K562 (cell line): ENCODE measurements around the gene PHACTR2. TPM values are rescaled to one million over a fixed set of nuclear protein-coding genes. Genes with fewer than 3 reads are reported as not detected.
A peak's percentile ranks its signal among the peaks of the same experiment; 100 is the strongest.

Source experiments
- ATAC-seq: fragments of 200-7000 bp; cut with Tn5 transposase; 3 replicates; pipeline ENCODE4 v1.9.1; 2020; ENCODE audit warnings: moderate library complexity
- BruUV-seq: library from RNA; stranded (reverse); fragments of 400-500 nt; replicated peaks from 2 replicates; lab custom pipeline; 2021; lab: Mats Ljungman, UMichigan
- CTCF ChIA-PET: fragments of 300-600 bp; formaldehyde crosslinking; extraction: SDS; loops from one replicate; lab custom pipeline; 2021; ENCODE audit warnings: low intra/inter-chr PET ratio; lab: Yijun Ruan, JAX
- POLR2A ChIA-PET: fragments of 300-600, 350-650 bp; sonication (Branson Sonifier 250); formaldehyde crosslinking; extraction: SDS; loops from one replicate; lab custom pipeline; 2021; ENCODE audit warnings: antibody characterized with exemption, inconsistent platforms; lab: Yijun Ruan, JAX
- DNase-seq, 4 experiments: peaks; one replicate each; pipeline versions ENCODE4 v3.0.0 to v3.0.0-alpha.2; 2011 to 2018; ENCODE audit warnings: low spot score in 3 of 4, mixed read lengths in 3 of 4; ENCODE audit errors: extremely low read depth in 1 of 4
- FAIRE-seq: peaks from 2 replicates; lab custom pipeline; 2011; peaks lifted over from hg19 to GRCh38; lab: Jason Lieb, UNC
- H2AFZ ChIP-seq: 2 replicates; pipeline ENCODE4 v1.6.0; 2011; ENCODE audit warnings: low read depth, low read length, control low read depth, inconsistent platforms
- H3K27ac ChIP-seq: fragments of 200-600 bp; 3 replicates; pipeline ENCODE4 v1.8.0; 2011; ENCODE audit warnings: low read depth, mild to moderate bottlenecking, control low read depth, inconsistent platforms, low read length, moderate library complexity, mixed read lengths; ENCODE audit errors: extremely low read depth
- H3K27me3 ChIP-seq, 2 experiments: fragments of 300-600 bp in 1 of 2; 2 replicates in 1 of 2; 3 replicates in 1 of 2; pipeline versions ENCODE4 v1.6.0 to v1.8.0; 2011; ENCODE audit warnings: inconsistent platforms in 2 of 2, low read length in 2 of 2, mild to moderate bottlenecking in 1 of 2, mixed read lengths in 1 of 2, moderate library complexity in 1 of 2; ENCODE audit not compliant: control insufficient read depth in 2 of 2, insufficient read depth in 2 of 2
- H3K36me3 ChIP-seq: fragments of 300-600 bp; 3 replicates; pipeline ENCODE4 v1.8.0; 2011; ENCODE audit warnings: mild to moderate bottlenecking, low read length, inconsistent platforms; ENCODE audit not compliant: control insufficient read depth, insufficient read depth
- H3K4me1 ChIP-seq, 2 experiments: fragments of 200-600 bp in 1 of 2; replicated peaks in 1 of 2; 2 replicates in 1 of 2; 3 replicates in 1 of 2; pipeline versions ENCODE4 v1.5.1 to v1.8.0; 2011; ENCODE audit warnings: inconsistent platforms in 2 of 2, low read length in 2 of 2, mild to moderate bottlenecking in 1 of 2, mixed read lengths in 1 of 2, moderate library complexity in 1 of 2; ENCODE audit not compliant: control insufficient read depth in 2 of 2, insufficient read depth in 2 of 2
- H3K4me2 ChIP-seq: 2 replicates; pipeline ENCODE4 v1.6.1; 2011; ENCODE audit warnings: low read length, control low read depth, inconsistent platforms, mixed read lengths; ENCODE audit not compliant: insufficient read depth
- H3K4me3 ChIP-seq: fragments of 200-600 bp; sonication (generic), shearing (Covaris generic); 2 replicates; pipeline ENCODE4 v1.5.1; 2016; ENCODE audit warnings: control low read depth, inconsistent platforms
- H3K79me2 ChIP-seq: fragments of 200-600 bp; 3 replicates; pipeline ENCODE4 v1.8.0; 2011; ENCODE audit warnings: low read length, inconsistent platforms; ENCODE audit not compliant: control insufficient read depth, insufficient read depth
- H3K9ac ChIP-seq, 2 experiments: 2 replicates each; pipeline versions ENCODE4 v1.6.0 to v1.6.1; 2011; ENCODE audit warnings: low read depth in 2 of 2, low read length in 2 of 2, control low read depth in 1 of 2, inconsistent platforms in 1 of 2, mild to moderate bottlenecking in 1 of 2, mixed read lengths in 1 of 2; ENCODE audit not compliant: insufficient read depth in 1 of 2
- H3K9me1 ChIP-seq: one replicate; pipeline ENCODE4 v1.6.0; 2011; ENCODE audit warnings: inconsistent platforms, mild to moderate bottlenecking, low read length, moderate library complexity; ENCODE audit not compliant: control insufficient read depth, insufficient read depth
- H3K9me3 ChIP-seq: replicated peaks from 2 replicates; pipeline ENCODE4 v1.5.1; 2011; ENCODE audit warnings: low read depth, low read length, inconsistent platforms; ENCODE audit not compliant: control insufficient read depth, insufficient read depth
- H4K20me1 ChIP-seq: replicated peaks from 2 replicates; pipeline ENCODE4 v1.6.1; 2011; ENCODE audit warnings: low read length, inconsistent platforms, mixed read lengths; ENCODE audit not compliant: control insufficient read depth, insufficient read depth
- C11orf30 ChIP-seq: fragments of 450-650 bp; IDR thresholded peaks from 2 replicates; pipeline ENCODE4 v1.6.1; 2016; ENCODE audit warnings: low read depth, mild to moderate bottlenecking
- GATA2 ChIP-seq: sonication (generic); formaldehyde crosslinking; IDR thresholded peaks from 2 replicates; pipeline ENCODE4 v1.4.0; 2020; ENCODE audit warnings: mild to moderate bottlenecking, missing genetic modification reagents
- KDM1A ChIP-seq, 2 experiments: fragments of 450-650 bp; IDR thresholded peaks; 2 replicates each; pipeline ENCODE4 v1.6.1; 2016; ENCODE audit warnings: mild to moderate bottlenecking in 2 of 2
- ZEB2 ChIP-seq: fragments of 450-650 bp; IDR thresholded peaks from 2 replicates; pipeline ENCODE4 v1.6.1; 2016
- ZNF133 ChIP-seq: fragments of 250-450 bp; sonication (Bioruptor Pico); IDR thresholded peaks from 2 replicates; pipeline ENCODE4 v1.4.0; 2020; ENCODE audit warnings: mild to moderate bottlenecking
- WGBS: fragments of 100-300 bp; shearing (Covaris generic); methylation state at CpG from one replicate; pipeline ENCODE4 v1.1.6; 2016; ENCODE audit warnings: low coverage, mixed read lengths; ENCODE audit not compliant: insufficient coverage; ENCODE audit errors: missing lambda C conversion rate; 5-methylcytosine and 5-hydroxymethylcytosine counted together
- in situ Hi-C: fragments of 300-500 bp; cut with MboI; formaldehyde crosslinking; loops from 4 replicates; pipeline ENCODE4 v1.15.0; 2018; ENCODE audit warnings: inconsistent platforms, mixed read lengths
- intact Hi-C: fragments of 100-400 bp; cut with micrococcal nuclease; formaldehyde crosslinking; loops from 2 replicates; pipeline ENCODE4 v1.14.2; 2022
- polyA plus RNA-seq, 8 experiments: library from polyadenylated mRNA; depleted of rRNA in 4 of 8; stranded (reverse) in 5 of 8; unstranded in 3 of 8; fragments of >200 nt; fragmentation: Nextera tagmentation in 2 of 8; fragmentation: Illumina TruSeq in 1 of 8; extraction: Ambion mirVana in 2 of 8; extraction: Trizol in 1 of 8; gene quantifications; 2 replicates each; pipeline versions ENCODE4 v1.2.1 to v1.2.3, GENCODE V29; 2011 to 2014; ENCODE audit warnings: inconsistent platforms in 1 of 8, missing spikeins in 1 of 8
- total RNA-seq, 7 experiments: library from RNA; depleted of rRNA in 6 of 7; stranded (reverse); fragments of >200 nt in 6 of 7; fragmentation: Illumina TruSeq in 2 of 7; extraction: Trizol in 2 of 7; gene quantifications; 2 replicates each; pipeline versions ENCODE4 v1.2.1 to v1.2.3, GENCODE V29; 2011 to 2021; ENCODE audit warnings: low replicate concordance in 1 of 7
- TF ChIP-seq, protein P1 (sequence below): fragments of 200-600 bp; sonication (generic); IDR thresholded peaks from one replicate; pipeline ENCODE4 v1.6.1; 2012; ENCODE audit warnings: mild to moderate bottlenecking, low read depth, low read length, inconsistent platforms
- TF ChIP-seq, protein P2 (sequence below): sonication (generic); formaldehyde crosslinking; IDR thresholded peaks from 2 replicates; pipeline ENCODE4 v1.8.1; 2023; ENCODE audit warnings: mild to moderate bottlenecking, missing genetic modification reagents

The PHACTR2 gene
- total and polyA plus RNA-seq, 9 of the 15 experiments (the other 6 are each of a cell fraction or from before 2014, with no cell fraction given): 5.3 to 52.5 (median 22.9) TPM

DNA sequence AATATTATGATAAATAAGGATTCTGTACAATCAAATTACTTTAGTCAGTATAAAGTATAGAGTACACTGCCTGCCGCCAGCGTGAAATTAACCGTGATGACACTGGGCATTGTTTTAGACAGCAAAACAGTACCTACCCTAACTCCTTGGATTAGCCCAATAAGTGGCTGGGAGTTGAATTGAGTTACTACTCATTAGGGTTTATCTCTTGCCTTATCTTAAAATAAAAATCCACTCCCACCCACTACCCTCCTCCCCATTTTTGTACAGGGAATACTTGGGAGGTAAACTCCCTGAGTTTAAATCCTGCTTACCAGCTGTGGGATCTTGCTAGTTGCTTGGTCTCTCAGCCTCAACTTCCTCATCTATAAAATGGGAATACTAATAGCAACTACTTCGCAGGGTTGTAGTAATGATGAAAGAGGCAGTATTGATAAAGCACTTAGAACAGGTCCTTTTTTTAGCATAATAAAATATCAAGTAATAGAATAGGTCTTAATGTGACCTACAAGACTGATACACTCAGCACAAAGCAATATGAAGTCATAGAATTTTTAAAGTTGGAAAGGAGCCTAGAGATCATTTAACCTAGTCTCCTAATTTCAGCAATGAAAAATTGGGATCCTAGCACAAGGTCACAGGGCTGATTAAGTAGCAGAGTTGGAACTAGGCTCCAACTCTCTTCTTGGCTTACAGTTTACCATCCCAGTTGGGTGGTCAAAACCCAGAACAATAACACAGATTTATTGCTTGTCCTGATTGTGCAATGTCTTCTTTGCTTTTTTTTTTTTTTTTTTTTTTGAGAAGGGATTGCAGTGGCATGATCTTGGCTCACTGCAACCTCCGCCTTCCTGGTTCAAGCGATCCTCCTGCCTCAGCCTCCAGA is 23.8 kb downstream of the PHACTR2 start:
- Histone ChIP-seq H3K9me3 (no peaks in the 10 kb centered on the region), H3K9ac (no peak overlapping the region), H3K27me3 (no peaks in the 10 kb centered on the region), H3K4me1 (0 out of 5 replicates have a peak, but pooled peaks cover 0 to under 1% of the 10 kb centered on the region in 2 experiments), H3K27ac (no peak overlapping the region), H2AFZ (no peak overlapping the region), H3K4me3 (no peak overlapping the region), H4K20me1 (no peaks in the 10 kb centered on the region), H3K36me3 (no peaks in the 10 kb centered on the region), H3K4me2 (no peak overlapping the region), H3K79me2 (no peaks in the 10 kb centered on the region), H3K9me1 (no peaks in the 10 kb centered on the region)
- WGBS: 84% methylated on average over 6 of the region's 6 CpGs
- in situ Hi-C loops (no loop called here), intact Hi-C loops (no loop called here)
- BruUV-seq: no TSS peak
- DNase-seq (no peak), ATAC-seq (no peak), FAIRE-seq (no peak)
- ChIA-PET POLR2A (interaction anchor here (0.6 kb wide), 1 partner anchor 670 kb away, joined by 3 read pairs; no protein-coding TSS in a partner anchor), CTCF (no interaction called here)
- TF ChIP-seq, protein P1, sequence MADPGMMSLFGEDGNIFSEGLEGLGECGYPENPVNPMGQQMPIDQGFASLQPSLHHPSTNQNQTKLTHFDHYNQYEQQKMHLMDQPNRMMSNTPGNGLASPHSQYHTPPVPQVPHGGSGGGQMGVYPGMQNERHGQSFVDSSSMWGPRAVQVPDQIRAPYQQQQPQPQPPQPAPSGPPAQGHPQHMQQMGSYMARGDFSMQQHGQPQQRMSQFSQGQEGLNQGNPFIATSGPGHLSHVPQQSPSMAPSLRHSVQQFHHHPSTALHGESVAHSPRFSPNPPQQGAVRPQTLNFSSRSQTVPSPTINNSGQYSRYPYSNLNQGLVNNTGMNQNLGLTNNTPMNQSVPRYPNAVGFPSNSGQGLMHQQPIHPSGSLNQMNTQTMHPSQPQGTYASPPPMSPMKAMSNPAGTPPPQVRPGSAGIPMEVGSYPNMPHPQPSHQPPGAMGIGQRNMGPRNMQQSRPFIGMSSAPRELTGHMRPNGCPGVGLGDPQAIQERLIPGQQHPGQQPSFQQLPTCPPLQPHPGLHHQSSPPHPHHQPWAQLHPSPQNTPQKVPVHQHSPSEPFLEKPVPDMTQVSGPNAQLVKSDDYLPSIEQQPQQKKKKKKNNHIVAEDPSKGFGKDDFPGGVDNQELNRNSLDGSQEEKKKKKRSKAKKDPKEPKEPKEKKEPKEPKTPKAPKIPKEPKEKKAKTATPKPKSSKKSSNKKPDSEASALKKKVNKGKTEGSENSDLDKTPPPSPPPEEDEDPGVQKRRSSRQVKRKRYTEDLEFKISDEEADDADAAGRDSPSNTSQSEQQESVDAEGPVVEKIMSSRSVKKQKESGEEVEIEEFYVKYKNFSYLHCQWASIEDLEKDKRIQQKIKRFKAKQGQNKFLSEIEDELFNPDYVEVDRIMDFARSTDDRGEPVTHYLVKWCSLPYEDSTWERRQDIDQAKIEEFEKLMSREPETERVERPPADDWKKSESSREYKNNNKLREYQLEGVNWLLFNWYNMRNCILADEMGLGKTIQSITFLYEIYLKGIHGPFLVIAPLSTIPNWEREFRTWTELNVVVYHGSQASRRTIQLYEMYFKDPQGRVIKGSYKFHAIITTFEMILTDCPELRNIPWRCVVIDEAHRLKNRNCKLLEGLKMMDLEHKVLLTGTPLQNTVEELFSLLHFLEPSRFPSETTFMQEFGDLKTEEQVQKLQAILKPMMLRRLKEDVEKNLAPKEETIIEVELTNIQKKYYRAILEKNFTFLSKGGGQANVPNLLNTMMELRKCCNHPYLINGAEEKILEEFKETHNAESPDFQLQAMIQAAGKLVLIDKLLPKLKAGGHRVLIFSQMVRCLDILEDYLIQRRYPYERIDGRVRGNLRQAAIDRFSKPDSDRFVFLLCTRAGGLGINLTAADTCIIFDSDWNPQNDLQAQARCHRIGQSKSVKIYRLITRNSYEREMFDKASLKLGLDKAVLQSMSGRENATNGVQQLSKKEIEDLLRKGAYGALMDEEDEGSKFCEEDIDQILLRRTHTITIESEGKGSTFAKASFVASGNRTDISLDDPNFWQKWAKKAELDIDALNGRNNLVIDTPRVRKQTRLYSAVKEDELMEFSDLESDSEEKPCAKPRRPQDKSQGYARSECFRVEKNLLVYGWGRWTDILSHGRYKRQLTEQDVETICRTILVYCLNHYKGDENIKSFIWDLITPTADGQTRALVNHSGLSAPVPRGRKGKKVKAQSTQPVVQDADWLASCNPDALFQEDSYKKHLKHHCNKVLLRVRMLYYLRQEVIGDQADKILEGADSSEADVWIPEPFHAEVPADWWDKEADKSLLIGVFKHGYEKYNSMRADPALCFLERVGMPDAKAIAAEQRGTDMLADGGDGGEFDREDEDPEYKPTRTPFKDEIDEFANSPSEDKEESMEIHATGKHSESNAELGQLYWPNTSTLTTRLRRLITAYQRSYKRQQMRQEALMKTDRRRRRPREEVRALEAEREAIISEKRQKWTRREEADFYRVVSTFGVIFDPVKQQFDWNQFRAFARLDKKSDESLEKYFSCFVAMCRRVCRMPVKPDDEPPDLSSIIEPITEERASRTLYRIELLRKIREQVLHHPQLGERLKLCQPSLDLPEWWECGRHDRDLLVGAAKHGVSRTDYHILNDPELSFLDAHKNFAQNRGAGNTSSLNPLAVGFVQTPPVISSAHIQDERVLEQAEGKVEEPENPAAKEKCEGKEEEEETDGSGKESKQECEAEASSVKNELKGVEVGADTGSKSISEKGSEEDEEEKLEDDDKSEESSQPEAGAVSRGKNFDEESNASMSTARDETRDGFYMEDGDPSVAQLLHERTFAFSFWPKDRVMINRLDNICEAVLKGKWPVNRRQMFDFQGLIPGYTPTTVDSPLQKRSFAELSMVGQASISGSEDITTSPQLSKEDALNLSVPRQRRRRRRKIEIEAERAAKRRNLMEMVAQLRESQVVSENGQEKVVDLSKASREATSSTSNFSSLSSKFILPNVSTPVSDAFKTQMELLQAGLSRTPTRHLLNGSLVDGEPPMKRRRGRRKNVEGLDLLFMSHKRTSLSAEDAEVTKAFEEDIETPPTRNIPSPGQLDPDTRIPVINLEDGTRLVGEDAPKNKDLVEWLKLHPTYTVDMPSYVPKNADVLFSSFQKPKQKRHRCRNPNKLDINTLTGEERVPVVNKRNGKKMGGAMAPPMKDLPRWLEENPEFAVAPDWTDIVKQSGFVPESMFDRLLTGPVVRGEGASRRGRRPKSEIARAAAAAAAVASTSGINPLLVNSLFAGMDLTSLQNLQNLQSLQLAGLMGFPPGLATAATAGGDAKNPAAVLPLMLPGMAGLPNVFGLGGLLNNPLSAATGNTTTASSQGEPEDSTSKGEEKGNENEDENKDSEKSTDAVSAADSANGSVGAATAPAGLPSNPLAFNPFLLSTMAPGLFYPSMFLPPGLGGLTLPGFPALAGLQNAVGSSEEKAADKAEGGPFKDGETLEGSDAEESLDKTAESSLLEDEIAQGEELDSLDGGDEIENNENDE: no peak
- TF ChIP-seq KDM1A (IDR thresholded peaks at IDR 0.05): 0 out of 4 replicates have a peak, but pooled peaks of 1 of the 2 experiments have one; percentile 21
- TF ChIP-seq GATA2: no peak
- TF ChIP-seq, protein P2, sequence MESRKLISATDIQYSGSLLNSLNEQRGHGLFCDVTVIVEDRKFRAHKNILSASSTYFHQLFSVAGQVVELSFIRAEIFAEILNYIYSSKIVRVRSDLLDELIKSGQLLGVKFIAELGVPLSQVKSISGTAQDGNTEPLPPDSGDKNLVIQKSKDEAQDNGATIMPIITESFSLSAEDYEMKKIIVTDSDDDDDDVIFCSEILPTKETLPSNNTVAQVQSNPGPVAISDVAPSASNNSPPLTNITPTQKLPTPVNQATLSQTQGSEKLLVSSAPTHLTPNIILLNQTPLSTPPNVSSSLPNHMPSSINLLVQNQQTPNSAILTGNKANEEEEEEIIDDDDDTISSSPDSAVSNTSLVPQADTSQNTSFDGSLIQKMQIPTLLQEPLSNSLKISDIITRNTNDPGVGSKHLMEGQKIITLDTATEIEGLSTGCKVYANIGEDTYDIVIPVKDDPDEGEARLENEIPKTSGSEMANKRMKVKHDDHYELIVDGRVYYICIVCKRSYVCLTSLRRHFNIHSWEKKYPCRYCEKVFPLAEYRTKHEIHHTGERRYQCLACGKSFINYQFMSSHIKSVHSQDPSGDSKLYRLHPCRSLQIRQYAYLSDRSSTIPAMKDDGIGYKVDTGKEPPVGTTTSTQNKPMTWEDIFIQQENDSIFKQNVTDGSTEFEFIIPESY (CRISPR knock-in tag): no peak
- TF ChIP-seq C11orf30: no peak
- no peak for TF ChIP-seq ZEB2
- TF ChIP-seq ZNF133 (CRISPR knock-in tag): no peak
